GM18517 (cell line): ENCODE measurements around the gene SNTB2.

Source experiments
- ATAC-seq: cut with Tn5 transposase; IDR thresholded peaks from one replicate; pipeline ENCODE4 v1.9.1; 2021; ENCODE audit warnings: mild to moderate bottlenecking, moderate library complexity; ENCODE audit not compliant: unreplicated experiment

SNTB2 gene

DNA sequence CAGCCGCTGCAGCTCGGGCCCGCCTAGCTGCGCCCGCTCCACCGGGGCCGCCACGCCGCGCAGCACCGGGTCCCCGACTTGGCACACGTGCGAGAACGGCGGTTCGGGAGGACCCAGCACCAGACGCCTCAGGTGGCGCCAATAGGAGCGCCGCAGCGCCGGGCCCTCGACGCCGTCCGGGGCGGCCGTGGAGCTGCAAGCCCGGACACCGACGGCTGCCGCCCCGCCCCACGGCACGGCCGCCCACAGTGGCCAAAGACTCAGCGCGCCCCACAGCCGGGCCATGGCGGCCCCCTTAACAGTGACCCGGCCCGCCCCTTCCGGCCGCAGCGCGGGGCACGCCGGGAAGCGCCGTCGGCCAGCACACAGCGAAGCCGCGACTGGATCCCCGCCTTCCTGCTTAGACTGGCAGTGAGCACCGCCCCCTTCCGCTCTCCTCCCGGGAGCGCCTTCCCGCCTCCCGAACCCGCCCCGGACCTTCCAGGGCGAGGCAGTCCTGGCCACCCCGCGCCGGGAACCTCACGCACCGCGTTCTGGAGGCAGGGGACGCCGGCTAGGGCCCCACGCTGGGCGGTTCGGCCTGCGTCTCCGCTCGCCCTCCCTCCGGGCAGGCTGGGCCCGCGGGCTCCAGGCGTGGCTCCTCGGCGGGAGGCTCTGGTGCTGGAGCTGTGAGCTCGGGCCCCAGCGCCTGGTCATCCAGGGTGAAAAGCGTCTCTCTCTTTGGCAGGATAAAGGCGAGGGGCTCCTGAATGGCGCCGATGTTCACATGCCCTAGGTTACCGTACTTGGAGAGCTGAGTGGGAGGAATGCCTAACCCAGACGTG lies 143.5 kb downstream of the SNTB2 start, which contains the start of gene PDF:
Gene PDF, minus strand, starts transcription at position 303 of the 824 bp plus-strand sequence. Its CDS starts 18 bp downstream, at position 285.
- peak; percentile 88 for ATAC-seq

DNA sequence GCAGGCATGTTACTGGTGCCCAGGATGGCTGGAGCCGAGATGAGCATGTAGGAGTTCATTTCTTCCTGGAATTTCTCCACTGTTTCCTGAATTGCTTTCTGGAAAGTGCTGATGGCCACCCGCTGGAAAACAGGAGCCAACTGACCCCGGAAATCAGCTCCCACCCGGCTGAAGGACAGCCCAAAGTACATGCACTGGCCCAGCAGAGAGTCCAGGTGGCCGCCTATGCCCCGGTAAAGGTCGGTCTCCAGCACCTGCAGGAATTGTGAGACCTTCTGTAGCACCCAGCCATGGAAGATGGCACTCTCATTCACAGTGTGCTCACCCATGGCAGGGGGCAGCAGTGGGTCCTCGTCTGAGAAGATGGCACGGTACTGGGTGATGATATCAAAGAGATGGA lies 147.7 kb downstream of the SNTB2 start:
- no peak for ATAC-seq

GRCh38 chr16:69338557-69339288 lies 151.8 kb downstream of the SNTB2 start:
- no peak for ATAC-seq

DNA sequence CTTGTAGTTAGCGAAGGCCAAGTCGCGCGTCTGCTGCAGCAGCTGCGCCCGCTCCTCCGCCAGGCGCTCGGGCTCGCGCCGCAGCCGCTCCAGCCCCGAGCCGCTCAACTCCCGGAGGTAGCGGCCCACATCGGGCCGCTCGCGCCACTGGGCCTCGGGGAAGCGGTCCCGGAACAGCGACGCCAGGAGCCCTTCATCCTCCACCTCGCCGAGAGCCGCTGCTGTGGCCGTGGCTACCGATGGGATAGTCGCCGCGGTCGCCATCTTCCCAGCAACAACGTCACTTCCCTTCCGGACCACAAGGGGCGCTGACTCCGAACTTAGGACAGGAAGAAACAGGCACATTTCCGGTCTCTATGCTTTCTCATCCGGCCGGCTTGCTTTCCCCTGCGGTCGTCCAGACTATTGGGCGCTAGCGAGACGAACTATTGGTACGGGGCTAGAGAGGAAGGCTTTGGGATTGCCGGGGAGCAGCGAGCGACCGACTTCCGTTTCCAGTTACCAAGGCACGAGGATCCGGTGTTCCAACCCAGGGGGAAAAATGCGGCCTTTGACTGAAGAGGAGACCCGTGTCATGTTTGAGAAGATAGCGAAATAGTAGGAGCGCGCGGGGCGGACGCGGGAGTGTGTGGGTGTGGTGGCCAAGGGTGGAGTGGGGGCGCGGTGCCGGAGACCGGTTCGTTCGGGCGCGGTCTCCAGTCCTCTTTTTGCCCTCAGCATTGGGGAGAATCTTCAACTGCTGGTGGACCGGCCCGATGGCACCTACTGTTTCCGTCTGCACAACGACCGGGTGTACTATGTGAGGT lies 152.5 kb downstream of the SNTB2 start, which contains the start of the genes COG8 and NIP7:
Gene COG8, minus strand, starts transcription at position 276 of the 806 bp plus-strand sequence. Its CDS starts 12 bp downstream, at position 264.
Gene NIP7, plus strand, starts transcription at position 484 of the 806 bp plus-strand sequence. Its CDS starts 58 bp downstream, at position 542.
- peak; percentile 83 for ATAC-seq

DNA sequence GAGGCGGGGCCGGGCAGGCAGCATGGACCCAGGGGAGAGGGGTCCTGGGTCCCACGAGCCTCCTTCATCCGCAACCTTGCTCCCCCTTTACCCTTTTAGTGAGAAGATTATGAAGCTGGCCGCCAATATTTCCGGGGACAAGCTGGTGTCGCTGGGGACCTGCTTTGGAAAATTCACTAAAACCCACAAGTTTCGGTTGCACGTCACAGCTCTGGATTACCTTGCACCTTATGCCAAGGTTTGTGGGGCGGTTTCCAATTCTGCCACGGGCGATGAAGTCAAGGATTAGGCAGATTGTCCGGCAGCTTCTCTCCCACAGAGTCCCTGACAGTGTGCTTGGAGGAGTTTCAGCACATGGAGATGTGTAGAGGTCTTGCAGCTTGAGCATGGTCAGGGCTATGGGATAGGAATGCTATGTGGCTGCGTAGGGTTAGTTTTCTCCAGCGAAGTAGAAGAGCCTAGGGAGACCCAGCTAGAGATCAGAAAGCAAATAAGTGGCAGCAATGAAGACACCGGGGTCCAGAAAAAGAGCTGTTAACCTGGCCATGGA lies 153.2 kb downstream of the SNTB2 start:
- no peak for ATAC-seq

DNA sequence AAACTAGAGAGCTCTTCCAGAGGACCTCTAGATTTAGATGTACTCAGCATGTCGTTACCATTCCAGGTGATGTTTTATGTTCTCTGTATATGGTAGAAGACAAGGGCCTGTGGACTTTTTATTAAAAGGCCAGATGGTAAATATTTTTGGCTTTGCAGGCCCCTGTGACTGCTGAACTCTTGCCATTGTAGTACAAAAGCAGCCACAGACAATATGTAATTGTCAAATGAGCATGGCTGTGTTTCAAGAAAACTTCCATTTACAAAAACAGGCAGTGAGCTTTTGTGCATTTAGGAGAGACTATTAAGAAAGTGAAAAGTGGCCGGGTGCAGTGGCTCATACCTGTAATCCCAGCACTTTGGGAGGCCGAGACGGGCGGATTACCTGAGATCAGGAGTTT lies 157.2 kb downstream of the SNTB2 start:
- ATAC-seq, result no peak

GRCh38 chr16:69345923-69346322 lies 159.0 kb downstream of the SNTB2 start:
- no peak for ATAC-seq

- ATAC-seq, result no peak
These were observed 159.7 kb downstream of the SNTB2 start for GRCh38 chr16:69346683-69347082.

- ATAC-seq, result no peak
These were observed 161.3 kb downstream of the SNTB2 start for GRCh38 chr16:69348222-69348621.

GRCh38 chr16:69349536-69349935 lies 162.6 kb downstream of the SNTB2 start:
- ATAC-seq, result no peak

- ATAC-seq, result no peak
These were observed 163.7 kb downstream of the SNTB2 start for GRCh38 chr16:69350536-69351133.

- no peak for ATAC-seq
These were observed 164.5 kb downstream of the SNTB2 start, which contains the start of gene TMED6 for GRCh38 chr16:69351309-69352027. TSS of gene TMED6 (minus strand) at chr16:69351786. CDS start at chr16:69351753, 33 bp downstream.
